NCI-H2081 (cell line): ENCODE measurements around the gene HOXA11.
A peak's percentile ranks its signal among the peaks of the same experiment; 100 is the strongest.

Experiments used
- DNase-seq, 2 experiments: peaks; one replicate each; lab custom pipeline; 2025; lab: John Stamatoyannopoulos, UW

The HOXA11 gene

GRCh38 chr7:27180431-27181420, 4.3 kb downstream of the HOXA11 start:
- no peak for DNase-seq

GRCh38 chr7:27179503-27180430, 5.3 kb downstream of the HOXA11 start:
- peak; percentile 38 to 54 for DNase-seq

GRCh38 chr7:27179030-27179429, 6.0 kb downstream of the HOXA11 start:
- no peak for DNase-seq

- no peak for DNase-seq
These were observed 6.7 kb downstream of the HOXA11 start for GRCh38 chr7:27178366-27178765.

- DNase-seq: no peak
These were observed 7.2 kb downstream of the HOXA11 start for GRCh38 chr7:27177795-27178320.

- no peak for DNase-seq
These were observed 7.9 kb downstream of the HOXA11 start for GRCh38 chr7:27176962-27177794.

- DNase-seq: no peak
These were observed 8.5 kb downstream of the HOXA11 start for GRCh38 chr7:27176524-27176845.

GRCh38 chr7:27175626-27176523, 9.2 kb downstream of the HOXA11 start:
- no peak for DNase-seq

GRCh38 chr7:27174874-27175625, 10.0 kb downstream of the HOXA11 start:
- no peak for DNase-seq

- DNase-seq: peak; percentile 54 to 74
These were observed 10.8 kb downstream of the HOXA11 start, which contains the start of gene HOXA10 for GRCh38 chr7:27173956-27174873. HOXA10 (minus strand) TSS chr7:27174320; CDS start chr7:27174306, 14 bp downstream.

- peak; percentile 62 to 83 for DNase-seq
These were observed 11.5 kb downstream of the HOXA11 start for GRCh38 chr7:27173511-27173955.

GRCh38 chr7:27172823-27173510, 12.1 kb downstream of the HOXA11 start:
- DNase-seq: peak; percentile 60 to 83

GRCh38 chr7:27172315-27172774, 12.7 kb downstream of the HOXA11 start:
- peak in 1 of 2 experiments; percentile 49 for DNase-seq

- peak; percentile 63 to 73 for DNase-seq
These were observed 13.3 kb downstream of the HOXA11 start for GRCh38 chr7:27171637-27172314.

- peak in 1 of 2 experiments; percentile 55 for DNase-seq
These were observed 13.8 kb downstream of the HOXA11 start for GRCh38 chr7:27171325-27171636.

- no peak for DNase-seq
These were observed 14.4 kb downstream of the HOXA11 start for GRCh38 chr7:27170426-27171324.
